ENCODE measurements around the gene MAP3K6.

Gene MAP3K6

GRCh38 chr1:27372022-27372807 is 5.5 kb upstream of the MAP3K6 start:
- DNase-seq, result no peak

- DNase-seq, result no peak
These were observed 2.3 kb upstream of the MAP3K6 start for GRCh38 chr1:27368869-27369582.

- DNase-seq, result no peak
These were observed 444 bp upstream of the MAP3K6 start for GRCh38 chr1:27367160-27367650.

GRCh38 chr1:27366113-27366410 is 699 bp downstream of the MAP3K6 start:
- peak; percentile 76 for DNase-seq

- peak; percentile 78 for DNase-seq
These were observed 1.2 kb downstream of the MAP3K6 start for GRCh38 chr1:27365372-27366112.

GRCh38 chr1:27364696-27365371 is 1.9 kb downstream of the MAP3K6 start:
- no peak for DNase-seq

GRCh38 chr1:27363766-27364695 is 2.7 kb downstream of the MAP3K6 start:
- no peak for DNase-seq

- no peak for DNase-seq
These were observed 5.2 kb downstream of the MAP3K6 start for GRCh38 chr1:27361553-27361952.

- no peak for DNase-seq
These were observed 5.7 kb downstream of the MAP3K6 start for GRCh38 chr1:27361044-27361402.

- peak; percentile 43 for DNase-seq
These were observed 6.4 kb downstream of the MAP3K6 start for GRCh38 chr1:27360159-27361043.

GRCh38 chr1:27359822-27360158 is 7.0 kb downstream of the MAP3K6 start:
- no peak for DNase-seq

GRCh38 chr1:27358928-27359313 is 7.8 kb downstream of the MAP3K6 start:
- DNase-seq, result no peak

- DNase-seq, result no peak
These were observed 8.5 kb downstream of the MAP3K6 start for GRCh38 chr1:27358038-27358927.

- peak; percentile 80 for DNase-seq
These were observed 9.3 kb downstream of the MAP3K6 start for GRCh38 chr1:27357281-27358037.

- peak; percentile 40 for DNase-seq
These were observed 10.0 kb downstream of the MAP3K6 start for GRCh38 chr1:27356619-27357280.

- no peak for DNase-seq
These were observed 10.5 kb downstream of the MAP3K6 start for GRCh38 chr1:27356277-27356618.

- DNase-seq, result no peak
These were observed 11.1 kb downstream of the MAP3K6 start for GRCh38 chr1:27355683-27356082.

- DNase-seq, result no peak
These were observed 13.1 kb downstream of the MAP3K6 start for GRCh38 chr1:27353629-27354028.

- DNase-seq, result no peak
These were observed 13.6 kb downstream of the MAP3K6 start for GRCh38 chr1:27353166-27353565.
